ENCODE data around the gene OTULIN. TPM values are rescaled to one million over a fixed set of nuclear protein-coding genes. Genes with fewer than 3 reads are reported as not detected.

Gene OTULIN
- total RNA-seq, 1 donor from 2014 or later: 31.1 TPM

- Mint-ChIP-seq H3K9me3 (no peaks in the 10 kb centered on the region), H3K36me3 (peaks cover 12% of the 10 kb centered on the region), H3K4me1 (ENCODE audit: unreplicated experiment) (peaks cover 43% of the 10 kb centered on the region), H3K4me3 (no peak overlapping the region), H3K27ac (no peak overlapping the region), H3K27me3 (no peaks in the 10 kb centered on the region)
- TF ChIP-seq CTCF (conservative IDR thresholded peaks at IDR 0.05): no peak
- DNase-seq (ENCODE audit: extremely low spot score, unreplicated experiment): no peak
These were observed 8.2 kb downstream of the OTULIN start for GRCh38 chr5:14672484-14673394.

- no peak overlapping the region for H3K27ac Mint-ChIP-seq
- DNase-seq (ENCODE audit: extremely low spot score, unreplicated experiment): no peak
- no peaks in the 10 kb centered on the region for H3K27me3 Mint-ChIP-seq
- no peaks in the 10 kb centered on the region for H3K9me3 Mint-ChIP-seq
- H3K4me3 Mint-ChIP-seq: no peak overlapping the region
- peaks cover 42% of the 10 kb centered on the region for H3K4me1 Mint-ChIP-seq (ENCODE audit: unreplicated experiment)
- TF ChIP-seq CTCF (conservative IDR thresholded peaks at IDR 0.05): no peak
- peaks cover 16% of the 10 kb centered on the region for H3K36me3 Mint-ChIP-seq
These were observed 8.9 kb downstream of the OTULIN start for GRCh38 chr5:14673443-14673842.

GRCh38 chr5:14674983-14675854 is 10.7 kb downstream of the OTULIN start:
- Mint-ChIP-seq H3K4me1 (ENCODE audit: unreplicated experiment) (peaks cover 42% of the 10 kb centered on the region), H3K27me3 (no peaks in the 10 kb centered on the region), H3K4me3 (no peak overlapping the region), H3K36me3 (peaks cover 20% of the 10 kb centered on the region), H3K9me3 (no peaks in the 10 kb centered on the region), H3K27ac (no peak overlapping the region)
- DNase-seq (ENCODE audit: extremely low spot score, unreplicated experiment): no peak
- TF ChIP-seq CTCF (conservative IDR thresholded peaks at IDR 0.05): no peak

GRCh38 chr5:14675865-14676300 is 11.4 kb downstream of the OTULIN start:
- H3K27ac Mint-ChIP-seq: no peak overlapping the region
- no peak for DNase-seq (ENCODE audit: extremely low spot score, unreplicated experiment)
- TF ChIP-seq CTCF (conservative IDR thresholded peaks at IDR 0.05): no peak
- peaks cover 21% of the 10 kb centered on the region for H3K36me3 Mint-ChIP-seq
- no peak overlapping the region for H3K4me3 Mint-ChIP-seq
- peaks cover 40% of the 10 kb centered on the region for H3K4me1 Mint-ChIP-seq (ENCODE audit: unreplicated experiment)
- H3K9me3 Mint-ChIP-seq: no peaks in the 10 kb centered on the region
- no peaks in the 10 kb centered on the region for H3K27me3 Mint-ChIP-seq

GRCh38 chr5:14676320-14676719 is 11.8 kb downstream of the OTULIN start:
- H3K36me3 Mint-ChIP-seq: peaks cover 18% of the 10 kb centered on the region
- TF ChIP-seq CTCF (conservative IDR thresholded peaks at IDR 0.05): no peak
- no peaks in the 10 kb centered on the region for H3K27me3 Mint-ChIP-seq
- DNase-seq (ENCODE audit: extremely low spot score, unreplicated experiment): no peak
- no peak overlapping the region for H3K4me3 Mint-ChIP-seq
- H3K9me3 Mint-ChIP-seq: no peaks in the 10 kb centered on the region
- H3K27ac Mint-ChIP-seq: no peak overlapping the region
- peaks cover 36% of the 10 kb centered on the region for H3K4me1 Mint-ChIP-seq (ENCODE audit: unreplicated experiment)
